NT2/D1 (cell line): ENCODE data around the gene C15orf40.

Experiments
- SUZ12 ChIP-seq: IDR thresholded peaks from 2 replicates; pipeline ENCODE4 v1.6.1; 2011; ENCODE audit not compliant: insufficient read length, insufficient read depth; ENCODE audit errors: extremely low read depth
- YY1 ChIP-seq: IDR thresholded peaks from 2 replicates; pipeline ENCODE4 v1.6.1; 2011; ENCODE audit not compliant: insufficient read length, insufficient read depth
- ZNF274 ChIP-seq: IDR thresholded peaks from 2 replicates; pipeline ENCODE4 v1.6.1; 2011; ENCODE audit warnings: mild to moderate bottlenecking, low read depth, low read length

- TF ChIP-seq ZNF274 (no peak), SUZ12 (no peak), YY1 (no peak)
These were observed 12.0 kb downstream of the C15orf40 start for GRCh38 chr15:82999426-82999825.
